ENCODE results near the gene ZNF124. TPM values are rescaled to one million over a fixed set of nuclear protein-coding genes. Genes with fewer than 3 reads are reported as not detected.

Gene ZNF124
- total and polyA plus RNA-seq, 2 of the 8 experiments (the other 6 are each of a cell fraction or from before 2014, with no cell fraction given), result 4.6 to 39.9 TPM

GRCh38 chr1:247212012-247212411 is 40.2 kb upstream of the ZNF124 start (continued):
- TF ChIP-seq CHD7 (IDR thresholded peaks at IDR 0.05; ENCODE audit: insufficient replicate concordance, low read length), result no peak
